Heart left ventricle (tissue), 13 donors: ENCODE data around the gene UROC1.

Experiments used
- POLR2A ChIP-seq, 2 donors: fragments of 450-650 bp; IDR thresholded peaks; one replicate each; pipeline ENCODE4 v1.6.1; 2017; ENCODE audit warnings: antibody characterized with exemption in 2 of 2, mild to moderate bottlenecking in 2 of 2, moderate library complexity in 2 of 2
- TF ChIP-seq, protein P1 (sequence below), 12 donors: fragments of 200-600 bp; sonication (generic) in 4 of 12; IDR thresholded peaks; one replicate each; pipeline versions ENCODE4 v1.5.0 to v1.8.0; 2018 to 2022; ENCODE audit warnings: antibody characterized with exemption in 12 of 12, mild to moderate bottlenecking in 5 of 12
- donor health status: ischemic (EF 13 %, LVEDD 7.1; RV severe dilation, severe dysfunction).
- donor health status: DM: no; HTN: yes; CAD: no.
- donor health status: DM: no; HTN: no; CAD: no.
- donor health status: ischemic (EF 25% LVEDD 6.9; RV normal size, moderate dysfunction).
- donor health status: ischemic (EF 25% LVEDD 5.7; RV mildly dilated, moderate dysfunction).
- donor health status: ischemic (EF 35%, LVEDD 5.7; RV mildly dilated, moderate dysfunction).
- donor health status: nonischemic (EF 11% LVEDD 7.7; RV severe dilation, severe dysfunction).
- donor health status: DM: yes; HTN: yes; CAD: no.
- donor health status: PGD.
- donor health status: ischemic (EF 29% LVEDD 5.4; RV normal size, mild dysfunction).
- donor health status: nonischemic (EF 23%, LVEDD 6.1; RV moderate dilation, normal function).

- TF ChIP-seq, protein P1, sequence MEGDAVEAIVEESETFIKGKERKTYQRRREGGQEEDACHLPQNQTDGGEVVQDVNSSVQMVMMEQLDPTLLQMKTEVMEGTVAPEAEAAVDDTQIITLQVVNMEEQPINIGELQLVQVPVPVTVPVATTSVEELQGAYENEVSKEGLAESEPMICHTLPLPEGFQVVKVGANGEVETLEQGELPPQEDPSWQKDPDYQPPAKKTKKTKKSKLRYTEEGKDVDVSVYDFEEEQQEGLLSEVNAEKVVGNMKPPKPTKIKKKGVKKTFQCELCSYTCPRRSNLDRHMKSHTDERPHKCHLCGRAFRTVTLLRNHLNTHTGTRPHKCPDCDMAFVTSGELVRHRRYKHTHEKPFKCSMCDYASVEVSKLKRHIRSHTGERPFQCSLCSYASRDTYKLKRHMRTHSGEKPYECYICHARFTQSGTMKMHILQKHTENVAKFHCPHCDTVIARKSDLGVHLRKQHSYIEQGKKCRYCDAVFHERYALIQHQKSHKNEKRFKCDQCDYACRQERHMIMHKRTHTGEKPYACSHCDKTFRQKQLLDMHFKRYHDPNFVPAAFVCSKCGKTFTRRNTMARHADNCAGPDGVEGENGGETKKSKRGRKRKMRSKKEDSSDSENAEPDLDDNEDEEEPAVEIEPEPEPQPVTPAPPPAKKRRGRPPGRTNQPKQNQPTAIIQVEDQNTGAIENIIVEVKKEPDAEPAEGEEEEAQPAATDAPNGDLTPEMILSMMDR (IDR thresholded peaks at IDR 0.05) = no peak
- no peak for TF ChIP-seq POLR2A (IDR thresholded peaks at IDR 0.05)
These were observed 26.2 kb downstream of the UROC1 start for GRCh38 chr3:126491221-126492013.
